Psoas muscle (tissue), 8 donors: Measurements from ENCODE around the gene THUMPD2. TPM values are rescaled to one million over a fixed set of nuclear protein-coding genes. Genes with fewer than 3 reads are reported as not detected.

Experiments used
- ATAC-seq, 4 donors: fragments of 200-7000 bp; cut with Tn5 transposase; one replicate each; pipeline ENCODE4 v1.9.1; 2020; ENCODE audit warnings: moderate library complexity in 3 of 4, mild to moderate bottlenecking in 2 of 4
- DNase-seq, 2 donors: peaks; one replicate each; pipeline ENCODE4 v3.0.0-alpha.2; 2020
- H3K27ac ChIP-seq: fragments of 200-600 bp; one replicate; pipeline ENCODE4 v1.8.0; 2022
- H3K27me3 ChIP-seq, 3 donors: fragments of 200-600 bp in 1 of 3; one replicate each; pipeline versions ENCODE4 v1.6.1 to v1.8.0; 2013 to 2022; ENCODE audit warnings: low read length in 2 of 3, mild to moderate bottlenecking in 2 of 3, moderate library complexity in 1 of 3; ENCODE audit not compliant: insufficient read depth in 3 of 3
- H3K36me3 ChIP-seq, 2 donors: fragments of 200-600 bp in 1 of 2; one replicate each; pipeline versions ENCODE4 v1.6.1 to v1.8.0; 2013 to 2022; ENCODE audit warnings: low read depth in 1 of 2, mild to moderate bottlenecking in 1 of 2, moderate library complexity in 1 of 2; ENCODE audit not compliant: insufficient read depth in 1 of 2
- H3K4me1 ChIP-seq: fragments of 200-600 bp; one replicate; pipeline ENCODE4 v1.8.0; 2022
- H3K4me3 ChIP-seq: fragments of 200-600 bp; one replicate; pipeline ENCODE4 v1.8.0; 2022; ENCODE audit warnings: mild to moderate bottlenecking
- H3K9me3 ChIP-seq: fragments of 200-600 bp; one replicate; pipeline ENCODE4 v1.8.0; 2022
- CTCF ChIP-seq: fragments of 200-600 bp; IDR thresholded peaks from one replicate; pipeline ENCODE4 v1.8.0; 2022; ENCODE audit warnings: antibody characterized with exemption
- WGBS, 3 donors: extraction: QIAGEN DNeasy Blood & Tissue Kit; methylation state at CpG; one replicate each; pipeline versions ENCODE4 v1.1.6 to v1.1.7; 2013; 5-methylcytosine and 5-hydroxymethylcytosine counted together
- intact Hi-C, 2 donors: fragments of 100-400 bp; cut with DNase I; formaldehyde crosslinking; loops; one replicate each; pipeline versions ENCODE4 v1.11.0 to v1.14.2; 2022
- polyA plus RNA-seq, 3 donors: library from polyadenylated mRNA; stranded (reverse); fragments of 200-250 nt; gene quantifications; one replicate each; pipeline ENCODE4 v1.2.3, GENCODE V29; 2013
- total RNA-seq, 4 donors: library from RNA; stranded (reverse); fragmentation: NEBNext Ultra II Directional in 2 of 4; extraction: Animal tissue kit (Norgen Biotek cat#: 25700) in 2 of 4; gene quantifications; one replicate each; pipeline versions ENCODE4 v1.2.1 to v1.2.4, GENCODE V29; 2021 to 2023
- donor health status: healthy with polysubstance abuse.
- donor health status: DM: no; HTN: no; CAD: no; lungs with moderate emphysema.
- donor health status: Bipolar disorder and iron deficiency.
- donor health status: healthy.
- donor health status: DM: yes; HTN: yes; CAD: no.
- donor health status: DM: no; HTN: no; CAD: no.
- donor health status: DM: no; HTN: no; CAD: no.
- donor health status: DM: yes; HTN: yes; CAD: no.

Gene THUMPD2
- total and polyA plus RNA-seq, 7 donors = 6.5 to 12.7 (median 7.5) TPM

GRCh38 chr2:39706312-39706711 lies 72.7 kb downstream of the THUMPD2 start:
- 93 to 100% (median 96%) methylated on average over 1 of the region's 1 CpG for WGBS, 3 donors

GRCh38 chr2:39705638-39706037 lies 73.4 kb downstream of the THUMPD2 start:
- ATAC-seq = no peak
- intact Hi-C loops = no loop called here
- 90% methylated on average over 4 of the region's 4 CpGs for WGBS, 3 donors

More at GRCh38 chr2:39706312-39706711, 72.7 kb downstream of the THUMPD2 start:
- no peak for TF ChIP-seq CTCF
- H3K9me3 ChIP-seq = peaks cover 10% of the 10 kb centered on the region
- H3K36me3 ChIP-seq = no peaks in the 10 kb centered on the region
- no peak for ATAC-seq
- no peak overlapping the region for H3K27ac ChIP-seq
- H3K4me3 ChIP-seq = no peak overlapping the region
- intact Hi-C loops = no loop called here
- no peaks in the 10 kb centered on the region for H3K27me3 ChIP-seq
- no peaks in the 10 kb centered on the region for H3K4me1 ChIP-seq
- DNase-seq = no peak

GRCh38 chr2:39704540-39704939 lies 74.5 kb downstream of the THUMPD2 start:
- intact Hi-C loops = no loop called here
- H3K27ac ChIP-seq = no peak overlapping the region
- peaks cover 16% of the 10 kb centered on the region for H3K9me3 ChIP-seq
- 72 to 77% (median 75%) methylated on average over 3 of the region's 3 CpGs for WGBS, 3 donors
- H3K27me3 ChIP-seq = no peaks in the 10 kb centered on the region
- ATAC-seq (no peak), DNase-seq (no peak)
- no peak overlapping the region for H3K4me3 ChIP-seq
- H3K4me1 ChIP-seq = no peaks in the 10 kb centered on the region
- TF ChIP-seq CTCF = no peak
- no peaks in the 10 kb centered on the region for H3K36me3 ChIP-seq

More at GRCh38 chr2:39705638-39706037, 73.4 kb downstream of the THUMPD2 start:
- Histone ChIP-seq H3K27me3 (no peaks in the 10 kb centered on the region), H3K4me3 (no peak overlapping the region), H3K27ac (no peak overlapping the region), H3K9me3 (peaks cover 16% of the 10 kb centered on the region), H3K36me3 (no peaks in the 10 kb centered on the region), H3K4me1 (no peaks in the 10 kb centered on the region)
- no peak for DNase-seq
- no peak for TF ChIP-seq CTCF

GRCh38 chr2:39703181-39703872 lies 75.7 kb downstream of the THUMPD2 start:
- Histone ChIP-seq H3K4me3 (no peak overlapping the region), H3K36me3 (no peaks in the 10 kb centered on the region), H3K9me3 (peaks cover 16% of the 10 kb centered on the region), H3K27ac (no peak overlapping the region), H3K27me3 (no peaks in the 10 kb centered on the region), H3K4me1 (no peaks in the 10 kb centered on the region)
- intact Hi-C loops = no loop called here
- DNase-seq (no peak), ATAC-seq (no peak)
- TF ChIP-seq CTCF = no peak
- 65 to 71% (median 69%) methylated on average over 3 of the region's 3 CpGs for WGBS, 3 donors

GRCh38 chr2:39701137-39701536 lies 77.9 kb downstream of the THUMPD2 start:
- Histone ChIP-seq H3K36me3 (no peaks in the 10 kb centered on the region), H3K9me3 (peaks cover 16% of the 10 kb centered on the region), H3K27ac (no peak overlapping the region), H3K4me1 (peaks cover 17% of the 10 kb centered on the region), H3K27me3 (no peaks in the 10 kb centered on the region), H3K4me3 (no peak overlapping the region)
- WGBS, 3 donors = 97 to 100% (median 97%) methylated on average over 1 of the region's 1 CpG
- DNase-seq (no peak), ATAC-seq (no peak)
- intact Hi-C loops = no loop called here
- TF ChIP-seq CTCF = no peak
